K562 (cell line): ENCODE results near the gene MIDN. TPM values are rescaled to one million over a fixed set of nuclear protein-coding genes. Genes with fewer than 3 reads are reported as not detected.

Experiments used
- CBFB ChIP-seq: sonication (generic); formaldehyde crosslinking; IDR thresholded peaks from 2 replicates; pipeline ENCODE4 v1.4.0; 2020; ENCODE audit warnings: mild to moderate bottlenecking, missing genetic modification reagents
- DMBX1 ChIP-seq: fragments of 250-450 bp; sonication (Bioruptor Pico); IDR thresholded peaks from 2 replicates; pipeline ENCODE4 v1.8.0; 2022; ENCODE audit warnings: inconsistent platforms, mild to moderate bottlenecking, moderate library complexity, borderline replicate concordance
- DPF2 ChIP-seq: fragments of 450-650 bp; IDR thresholded peaks from 2 replicates; pipeline ENCODE4 v1.6.1; 2016
- EGR1 ChIP-seq: fragments of 450-650 bp; conservative IDR thresholded peaks from 2 replicates; pipeline ENCODE4 v1.6.1; 2017; ENCODE audit warnings: mild to moderate bottlenecking
- FOXK1 ChIP-seq: sonication (generic); formaldehyde crosslinking; IDR thresholded peaks from 2 replicates; pipeline ENCODE4 v1.8.0; 2022; ENCODE audit warnings: missing genetic modification reagents, mild to moderate bottlenecking, borderline replicate concordance
- HDAC6 ChIP-seq: IDR thresholded peaks from 2 replicates; pipeline ENCODE4 v1.6.1; 2012; ENCODE audit warnings: low read depth, mild to moderate bottlenecking, control low read depth, inconsistent platforms, low read length, moderate library complexity
- HNRNPL ChIP-seq: fragments of 200-400 bp; formaldehyde crosslinking; IDR thresholded peaks from 2 replicates; pipeline ENCODE4 v1.6.1; 2017; ENCODE audit warnings: low read depth, mild to moderate bottlenecking, low read length
- KDM2B ChIP-seq: fragments of 250-450 bp; sonication (Bioruptor Pico); IDR thresholded peaks from 2 replicates; pipeline ENCODE4 v1.8.0; 2021; ENCODE audit warnings: mild to moderate bottlenecking, moderate library complexity
- L3MBTL2 ChIP-seq: fragments of 450-650 bp; IDR thresholded peaks from 2 replicates; pipeline ENCODE4 v1.6.1; 2016; ENCODE audit warnings: mild to moderate bottlenecking, moderate library complexity
- MAZ ChIP-seq, 2 experiments: fragments of 450-650 bp in 1 of 2; sonication (generic) in 1 of 2; formaldehyde crosslinking; IDR thresholded peaks in 1 of 2; conservative IDR thresholded peaks in 1 of 2; 2 replicates each; pipeline versions ENCODE4 v1.4.0 to v1.5.0; 2020; ENCODE audit warnings: mild to moderate bottlenecking in 1 of 2, missing genetic modification reagents in 1 of 2
- MXI1 ChIP-seq: IDR thresholded peaks from 2 replicates; pipeline ENCODE4 v1.6.1; 2011; ENCODE audit warnings: low read depth, mild to moderate bottlenecking, improper control_type of control experiment, low read length
- NFIC ChIP-seq: fragments of 450-650 bp; IDR thresholded peaks from 2 replicates; pipeline ENCODE4 v1.6.1; 2017; ENCODE audit warnings: mild to moderate bottlenecking, inconsistent platforms
- NR3C1 ChIP-seq: sonication (generic); formaldehyde crosslinking; IDR thresholded peaks from 2 replicates; pipeline ENCODE4 v1.8.1; 2022; ENCODE audit warnings: missing genetic modification reagents
- POLR2A ChIP-seq: fragments of 450-650 bp; conservative IDR thresholded peaks from 2 replicates; pipeline ENCODE4 v1.6.1; 2016
- SMARCA5 ChIP-seq: fragments of 450-650 bp; IDR thresholded peaks from 2 replicates; pipeline ENCODE4 v1.6.1; 2016
- SP2 ChIP-seq: IDR thresholded peaks from 2 replicates; pipeline ENCODE4 v1.6.1; 2011; ENCODE audit warnings: mild to moderate bottlenecking, low read depth, low read length, moderate library complexity; ENCODE audit not compliant: poor library complexity, severe bottlenecking; ENCODE audit errors: extremely low read depth
- TARDBP ChIP-seq: fragments of 450-650 bp; IDR thresholded peaks from 2 replicates; pipeline ENCODE4 v1.6.1; 2016
- TBP ChIP-seq: optimal IDR thresholded peaks from 2 replicates; pipeline ENCODE3; 2011; ENCODE audit warnings: low read depth, low read length, improper control_type of control experiment
- TCF7 ChIP-seq: sonication (generic); IDR thresholded peaks from 2 replicates; pipeline ENCODE4 v1.6.1; 2016; ENCODE audit warnings: antibody characterized with exemption, borderline replicate concordance
- TCF7L2 ChIP-seq: fragments of 150-350 bp; IDR thresholded peaks from 2 replicates; pipeline ENCODE4 v1.6.1; 2016; ENCODE audit warnings: low read depth, mild to moderate bottlenecking, low read length, moderate library complexity
- TEAD1 ChIP-seq, 2 experiments: fragments of 450-650 bp in 1 of 2; sonication (generic) in 1 of 2; formaldehyde crosslinking; IDR thresholded peaks; 2 replicates each; pipeline versions ENCODE4 v1.4.0 to v1.8.0; 2020 to 2022; ENCODE audit warnings: mild to moderate bottlenecking in 2 of 2, missing genetic modification reagents in 1 of 2
- ZBED1 ChIP-seq: IDR thresholded peaks from 2 replicates; pipeline ENCODE4 v1.6.1; 2014
- ZFPM2 ChIP-seq: fragments of 250-450 bp; sonication (Bioruptor Pico); IDR thresholded peaks from 2 replicates; pipeline ENCODE4 v1.5.1; 2022; ENCODE audit warnings: mild to moderate bottlenecking
- ZKSCAN1 ChIP-seq: fragments of 150-350 bp; IDR thresholded peaks from 2 replicates; pipeline ENCODE4 v1.6.1; 2016; ENCODE audit warnings: low read depth, low read length
- ZNF12 ChIP-seq: sonication (generic); formaldehyde crosslinking; IDR thresholded peaks from 2 replicates; pipeline ENCODE4 v1.4.0; 2020; ENCODE audit warnings: mild to moderate bottlenecking, missing genetic modification reagents
- ZNF121 ChIP-seq: sonication (generic); formaldehyde crosslinking; conservative IDR thresholded peaks from 2 replicates; pipeline ENCODE4 v1.8.0; 2022; ENCODE audit warnings: missing genetic modification reagents
- ZNF384 ChIP-seq: IDR thresholded peaks from 2 replicates; pipeline ENCODE4 v1.6.1; 2012; ENCODE audit warnings: low read depth, low read length, improper control_type of control experiment
- ZNF445 ChIP-seq: fragments of 250-450 bp; sonication (Bioruptor Pico); IDR thresholded peaks from 2 replicates; pipeline ENCODE4 v1.4.0; 2020; ENCODE audit warnings: low read depth, mild to moderate bottlenecking, moderate library complexity
- ZNF707 ChIP-seq: fragments of 250-450 bp; sonication (Bioruptor Pico); conservative IDR thresholded peaks from 2 replicates; pipeline ENCODE4 v1.8.0; 2022; ENCODE audit warnings: inconsistent platforms, mild to moderate bottlenecking, moderate library complexity
- ZSCAN32 ChIP-seq: fragments of 450-650 bp; formaldehyde crosslinking; IDR thresholded peaks from 2 replicates; pipeline ENCODE4 v1.4.0; 2020; ENCODE audit warnings: mild to moderate bottlenecking, moderate library complexity
- polyA plus RNA-seq, 8 experiments: library from polyadenylated mRNA; depleted of rRNA in 4 of 8; stranded (reverse) in 5 of 8; unstranded in 3 of 8; fragments of >200 nt; fragmentation: Nextera tagmentation in 2 of 8; fragmentation: Illumina TruSeq in 1 of 8; extraction: Ambion mirVana in 2 of 8; extraction: Trizol in 1 of 8; gene quantifications; 2 replicates each; pipeline versions ENCODE4 v1.2.1 to v1.2.3, GENCODE V29; 2011 to 2014; ENCODE audit warnings: inconsistent platforms in 1 of 8, missing spikeins in 1 of 8
- total RNA-seq, 7 experiments: library from RNA; depleted of rRNA in 6 of 7; stranded (reverse); fragments of >200 nt in 6 of 7; fragmentation: Illumina TruSeq in 2 of 7; extraction: Trizol in 2 of 7; gene quantifications; 2 replicates each; pipeline versions ENCODE4 v1.2.1 to v1.2.3, GENCODE V29; 2011 to 2021; ENCODE audit warnings: low replicate concordance in 1 of 7
- TF ChIP-seq, protein P1 (sequence below): IDR thresholded peaks from 2 replicates; pipeline ENCODE4 v1.6.1; 2016; ENCODE audit warnings: missing genetic modification characterization, missing compliant biosample characterization
- TF ChIP-seq, protein P2 (sequence below): fragments of 250-450 bp; sonication (Bioruptor Pico); IDR thresholded peaks from 2 replicates; pipeline ENCODE4 v1.8.0; 2022; ENCODE audit warnings: inconsistent platforms, mild to moderate bottlenecking, moderate library complexity, borderline replicate concordance

Gene MIDN
- total and polyA plus RNA-seq, 9 of the 15 experiments (the other 6 are each of a cell fraction or from before 2014, with no cell fraction given) = 0.17 to 120 (median 10.1) TPM

GRCh38 chr19:1273263-1274041 lies 25.1 kb downstream of the MIDN start (continued):
- TF ChIP-seq HDAC6 (no peak), DMBX1 (CRISPR knock-in tag) (no peak), ZNF384 (no peak), NFIC (no peak), SP2 (no peak), ZNF12 (no peak), L3MBTL2 (peak; percentile 42; the same call in 1 of the 2 replicates), MAZ (CRISPR knock-in tag; conservative IDR thresholded peaks at IDR 0.05 in 1 of 2, IDR thresholded peaks at IDR 0.05 in 1 of 2) (peak in 1 of 2 experiments; percentile 37; a peak in 3 of 4 replicates), TBP (no peak), SMARCA5 (no peak), FOXK1 (CRISPR knock-in tag) (no peak), KDM2B (CRISPR knock-in tag) (no peak), HNRNPL (no peak), POLR2A (peak; percentile 60), MXI1 (no peak), ZBED1 (no peak), EGR1 (peak; percentile 88), ZSCAN32 (CRISPR knock-in tag) (no peak), ZNF121 (CRISPR knock-in tag) (no peak), TEAD1 (CRISPR knock-in tag; IDR thresholded peaks at IDR 0.05) (no peak), CBFB (CRISPR knock-in tag) (no peak), DPF2 (no peak), TCF7L2 (no peak), TCF7 (no peak), ZNF707 (no peak), NR3C1 (CRISPR knock-in tag) (no peak), TARDBP (no peak), ZNF445 (CRISPR knock-in tag) (no peak), ZKSCAN1 (no peak), ZFPM2 (CRISPR knock-in tag) (no peak)
- TF ChIP-seq, protein P1, sequence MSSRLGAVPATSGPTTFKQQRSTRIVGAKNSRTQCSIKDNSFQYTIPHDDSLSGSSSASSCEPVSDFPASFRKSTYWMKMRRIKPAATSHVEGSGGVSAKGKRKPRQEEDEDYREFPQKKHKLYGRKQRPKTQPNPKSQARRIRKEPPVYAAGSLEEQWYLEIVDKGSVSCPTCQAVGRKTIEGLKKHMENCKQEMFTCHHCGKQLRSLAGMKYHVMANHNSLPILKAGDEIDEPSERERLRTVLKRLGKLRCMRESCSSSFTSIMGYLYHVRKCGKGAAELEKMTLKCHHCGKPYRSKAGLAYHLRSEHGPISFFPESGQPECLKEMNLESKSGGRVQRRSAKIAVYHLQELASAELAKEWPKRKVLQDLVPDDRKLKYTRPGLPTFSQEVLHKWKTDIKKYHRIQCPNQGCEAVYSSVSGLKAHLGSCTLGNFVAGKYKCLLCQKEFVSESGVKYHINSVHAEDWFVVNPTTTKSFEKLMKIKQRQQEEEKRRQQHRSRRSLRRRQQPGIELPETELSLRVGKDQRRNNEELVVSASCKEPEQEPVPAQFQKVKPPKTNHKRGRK (tag) = no peak
- TF ChIP-seq, protein P2, sequence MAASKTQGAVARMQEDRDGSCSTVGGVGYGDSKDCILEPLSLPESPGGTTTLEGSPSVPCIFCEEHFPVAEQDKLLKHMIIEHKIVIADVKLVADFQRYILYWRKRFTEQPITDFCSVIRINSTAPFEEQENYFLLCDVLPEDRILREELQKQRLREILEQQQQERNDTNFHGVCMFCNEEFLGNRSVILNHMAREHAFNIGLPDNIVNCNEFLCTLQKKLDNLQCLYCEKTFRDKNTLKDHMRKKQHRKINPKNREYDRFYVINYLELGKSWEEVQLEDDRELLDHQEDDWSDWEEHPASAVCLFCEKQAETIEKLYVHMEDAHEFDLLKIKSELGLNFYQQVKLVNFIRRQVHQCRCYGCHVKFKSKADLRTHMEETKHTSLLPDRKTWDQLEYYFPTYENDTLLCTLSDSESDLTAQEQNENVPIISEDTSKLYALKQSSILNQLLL (CRISPR knock-in tag) = no peak
